HEK293 (cell line): ENCODE measurements around the gene TBC1D22A.

ENCODE experiments used
- CTCF ChIA-PET: fragments of 350-600 bp; formaldehyde crosslinking; extraction: SDS; loops from one replicate; lab custom pipeline; 2021; ENCODE audit warnings: antibody characterized with exemption; lab: Yijun Ruan, JAX
- POLR2A ChIA-PET: fragments of 300-600 bp; formaldehyde crosslinking; extraction: SDS; loops from one replicate; lab custom pipeline; 2020; ENCODE audit warnings: antibody characterized with exemption, inconsistent platforms; lab: Yijun Ruan, JAX
- H3K27ac ChIP-seq: fragments of 200-500 bp; sonication (Bioruptor generic); 2 replicates; pipeline ENCODE4 v1.5.1; 2014; ENCODE audit warnings: low read depth, low read length, control low read depth, inconsistent platforms; ENCODE audit errors: extremely low read depth
- H3K36me3 ChIP-seq, 2 experiments: fragments of 200-500 bp in 1 of 2; sonication (Bioruptor generic) in 1 of 2; 1 replicate in 1 of 2; 2 replicates in 1 of 2; pipeline ENCODE4 v1.5.1; 2014 to 2017; ENCODE audit warnings: inconsistent platforms in 2 of 2, low read length in 2 of 2; ENCODE audit not compliant: control insufficient read depth in 2 of 2, insufficient read depth in 1 of 2
- H3K4me1 ChIP-seq: fragments of 200-500 bp; sonication (Bioruptor generic); 2 replicates; pipeline ENCODE4 v1.5.1; 2014; ENCODE audit warnings: mild to moderate bottlenecking, low read length, inconsistent platforms; ENCODE audit not compliant: control insufficient read depth, insufficient read depth
- H3K4me3 ChIP-seq: 2 replicates; pipeline ENCODE4 v1.5.1; 2011; ENCODE audit warnings: low read depth, mild to moderate bottlenecking, control low read depth, low read length, moderate library complexity
- H3K9me3 ChIP-seq: fragments of 200-500 bp; sonication (Bioruptor generic); 2 replicates; pipeline ENCODE4 v1.5.1; 2014; ENCODE audit warnings: low read depth, low read length, inconsistent platforms; ENCODE audit not compliant: control insufficient read depth, insufficient read depth
- ATF2 ChIP-seq: fragments of 450-650 bp; formaldehyde crosslinking; IDR thresholded peaks from 2 replicates; pipeline ENCODE4 v1.5.1; 2016; ENCODE audit warnings: missing biosample characterization, missing genetic modification characterization, low read depth
- KLF7 ChIP-seq: fragments of 450-650 bp; formaldehyde crosslinking; IDR thresholded peaks from 2 replicates; pipeline ENCODE4 v1.5.1; 2016; ENCODE audit warnings: missing biosample characterization, missing genetic modification characterization, borderline replicate concordance
- OSR2 ChIP-seq: fragments of 450-650 bp; formaldehyde crosslinking; IDR thresholded peaks from 2 replicates; pipeline ENCODE4 v1.5.1; 2016; ENCODE audit warnings: missing biosample characterization, missing genetic modification characterization
- PRDM1 ChIP-seq: fragments of 450-650 bp; formaldehyde crosslinking; IDR thresholded peaks from 2 replicates; pipeline ENCODE4; 2016; ENCODE audit warnings: missing biosample characterization, missing genetic modification characterization
- PRDM6 ChIP-seq: fragments of 450-650 bp; formaldehyde crosslinking; IDR thresholded peaks from 2 replicates; pipeline ENCODE4 v1.5.1; 2017; ENCODE audit warnings: missing biosample characterization, missing genetic modification characterization
- SP2 ChIP-seq: fragments of 450-650 bp; formaldehyde crosslinking; IDR thresholded peaks from 2 replicates; pipeline ENCODE4 v1.5.1; 2016; ENCODE audit warnings: missing biosample characterization, missing genetic modification characterization
- WT1 ChIP-seq: fragments of 450-650 bp; formaldehyde crosslinking; IDR thresholded peaks from 2 replicates; pipeline ENCODE4 v1.5.1; 2016; ENCODE audit warnings: missing biosample characterization, missing genetic modification characterization
- ZBTB17 ChIP-seq: fragments of 450-650 bp; formaldehyde crosslinking; IDR thresholded peaks from 2 replicates; pipeline ENCODE4 v1.5.1; 2016; ENCODE audit warnings: missing biosample characterization, missing genetic modification characterization
- ZBTB21 ChIP-seq: fragments of 450-650 bp; formaldehyde crosslinking; IDR thresholded peaks from 2 replicates; pipeline ENCODE4 v1.5.1; 2017; ENCODE audit warnings: missing biosample characterization, missing genetic modification characterization
- ZNF157 ChIP-seq: fragments of 450-650 bp; formaldehyde crosslinking; IDR thresholded peaks from 2 replicates; pipeline ENCODE4 v1.5.1; 2016; ENCODE audit warnings: missing biosample characterization, missing genetic modification characterization
- ZNF175 ChIP-seq: fragments of 450-650 bp; formaldehyde crosslinking; IDR thresholded peaks from 2 replicates; pipeline ENCODE4 v1.5.1; 2016; ENCODE audit warnings: missing biosample characterization, missing genetic modification characterization
- ZNF19 ChIP-seq: fragments of 450-650 bp; formaldehyde crosslinking; IDR thresholded peaks from 2 replicates; pipeline ENCODE4; 2016; ENCODE audit warnings: missing biosample characterization, missing genetic modification characterization, low read depth
- ZNF223 ChIP-seq: fragments of 450-650 bp; formaldehyde crosslinking; IDR thresholded peaks from 2 replicates; pipeline ENCODE4 v1.5.1; 2016; ENCODE audit warnings: missing biosample characterization, missing genetic modification characterization
- ZNF350 ChIP-seq: fragments of 450-650 bp; formaldehyde crosslinking; IDR thresholded peaks from 2 replicates; pipeline ENCODE4 v1.5.0; 2017; ENCODE audit warnings: missing biosample characterization, mild to moderate bottlenecking, missing genetic modification characterization
- ZNF843 ChIP-seq: fragments of 450-650 bp; formaldehyde crosslinking; IDR thresholded peaks from 2 replicates; pipeline ENCODE4 v1.5.1; 2016; ENCODE audit warnings: missing biosample characterization, missing genetic modification characterization

TBC1D22A gene

GRCh38 chr22:47202819-47203553 lies 440.5 kb downstream of the TBC1D22A start:
- CTCF ChIA-PET: interaction anchor here (1.9 kb wide), 1 partner anchor 11 kb away, joined by 8 read pairs; no protein-coding TSS in a partner anchor
- POLR2A ChIA-PET: no interaction called here

DNA sequence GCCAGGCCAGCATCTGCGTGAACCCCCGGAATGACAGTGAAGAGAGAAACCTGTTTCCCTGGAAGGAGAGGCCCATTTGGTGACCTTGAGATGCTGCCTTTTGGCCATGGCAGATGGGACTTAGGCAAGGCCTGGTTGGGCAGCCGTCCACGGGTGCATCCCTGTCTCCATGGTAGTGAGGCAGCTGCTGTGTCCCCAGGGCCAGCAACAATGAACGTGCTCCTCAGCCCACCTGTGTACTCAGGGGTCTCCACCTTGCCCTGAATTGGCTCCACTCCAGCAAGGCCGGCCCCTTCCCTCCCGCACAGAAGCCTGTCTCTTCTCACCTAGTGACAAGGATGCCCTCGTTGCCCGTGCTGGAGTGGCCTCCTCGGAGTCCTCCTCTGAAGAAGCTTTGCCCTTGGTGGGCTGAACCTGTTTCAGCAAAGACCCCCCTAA lies 441.1 kb downstream of the TBC1D22A start:
- H3K9me3 ChIP-seq: no peaks in the 10 kb centered on the region
- POLR2A ChIA-PET: no interaction called here
- no peaks in the 10 kb centered on the region for H3K4me1 ChIP-seq
- no peak overlapping the region for H3K4me3 ChIP-seq
- H3K36me3 ChIP-seq: no peaks in the 10 kb centered on the region
- TF ChIP-seq OSR2 (tag by site-specific recombination): no peak
- no peak for TF ChIP-seq ZNF19 (tag by site-specific recombination)
- no peak for TF ChIP-seq ZNF350 (tag by site-specific recombination)
- no peak for TF ChIP-seq ZNF175
- no peak for TF ChIP-seq ZBTB21 (tag by site-specific recombination)
- no peak for TF ChIP-seq ZNF223
- TF ChIP-seq, all 188 proteins: peak for 0
- H3K27ac ChIP-seq: no peak overlapping the region
- CTCF ChIA-PET: interaction anchor here (1.9 kb wide), 1 partner anchor 10 kb away, joined by 8 read pairs; no protein-coding TSS in a partner anchor

More at GRCh38 chr22:47202819-47203553, 440.5 kb downstream of the TBC1D22A start:
- H3K4me1 ChIP-seq: no peaks in the 10 kb centered on the region
- TF ChIP-seq ATF2: no peak
- TF ChIP-seq SP2: no peak
- TF ChIP-seq ZBTB17 (tag by site-specific recombination): no peak
- TF ChIP-seq ZNF157: peak; percentile 89
- TF ChIP-seq, all 188 proteins: peak for 1
- no peaks in the 10 kb centered on the region for H3K9me3 ChIP-seq
- no peak overlapping the region for H3K27ac ChIP-seq
- no peaks in the 10 kb centered on the region for H3K36me3 ChIP-seq
- no peak overlapping the region for H3K4me3 ChIP-seq

- Histone ChIP-seq H3K36me3 (no peaks in the 10 kb centered on the region), H3K4me1 (no peaks in the 10 kb centered on the region), H3K27ac (no peak overlapping the region), H3K4me3 (no peak overlapping the region), H3K9me3 (no peaks in the 10 kb centered on the region)
- POLR2A ChIA-PET: no interaction called here
- TF ChIP-seq PRDM1: no peak
- no peak for TF ChIP-seq PRDM6
- no peak for TF ChIP-seq KLF7 (tag by site-specific recombination)
- TF ChIP-seq ZNF843 (tag by site-specific recombination): no peak
- TF ChIP-seq WT1 (tag by site-specific recombination): no peak
- CTCF ChIA-PET: interaction anchor here (0.7 to 1.9 kb wide), 2 partner anchors 9 to 491 kb away, joined by 3 to 8 read pairs; no protein-coding TSS in a partner anchor
These were observed 441.8 kb downstream of the TBC1D22A start for GRCh38 chr22:47204002-47204979.
